ENCODE results near the gene PLEKHM3.

Gene PLEKHM3

DNA sequence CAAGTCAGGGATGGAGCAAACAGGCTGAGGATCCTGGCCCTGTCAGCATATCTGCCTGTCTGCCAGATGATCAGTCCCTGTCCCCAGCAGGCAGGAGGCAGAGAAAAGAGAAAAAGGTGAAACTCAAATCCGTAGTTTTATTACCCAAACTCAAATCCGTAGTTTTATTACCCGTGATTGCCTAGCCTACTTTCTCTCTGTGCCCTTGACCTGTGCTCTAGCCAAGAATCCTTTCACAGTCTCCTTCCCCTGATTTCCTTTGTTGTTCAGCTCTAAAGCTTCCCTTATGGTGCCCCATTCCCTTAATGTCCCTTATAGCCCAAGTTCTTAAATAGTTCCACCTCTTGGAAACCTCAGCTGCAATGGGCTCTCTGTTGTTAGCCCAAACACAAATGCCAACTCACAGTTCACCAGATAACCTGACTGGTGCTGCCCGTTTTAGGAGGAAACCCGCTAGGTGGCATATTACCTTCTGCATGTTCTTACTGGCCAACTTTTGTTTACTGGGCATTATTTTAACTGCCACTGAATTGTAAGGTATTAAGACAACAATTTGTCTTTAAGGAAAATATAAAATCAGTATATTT lies 130.0 kb downstream of the PLEKHM3 start:
- no peak for DNase-seq (ENCODE audit: low read depth in 1 of 2, low spot score in 1 of 2)
- TF ChIP-seq JUND (IDR thresholded peaks at IDR 0.05; ENCODE audit: low read depth), result no peak
- in situ Hi-C loops (cut with HindIII; ENCODE audit: low pct_unique_long_range_greater_than_20kb, low sequenced_read_pairs), result no loop called here

- no peak for DNase-seq (ENCODE audit: low read depth in 1 of 2, low spot score in 1 of 2)
- in situ Hi-C loops (cut with HindIII; ENCODE audit: low pct_unique_long_range_greater_than_20kb, low sequenced_read_pairs), result no loop called here
- no peak for TF ChIP-seq JUND (IDR thresholded peaks at IDR 0.05; ENCODE audit: low read depth)
Measured at GRCh38 chr2:207892716-207893402, 132.5 kb downstream of the PLEKHM3 start.

- no peak for TF ChIP-seq JUND (IDR thresholded peaks at IDR 0.05; ENCODE audit: low read depth)
- DNase-seq (ENCODE audit: low read depth in 1 of 2, low spot score in 1 of 2), result no peak
- in situ Hi-C loops (cut with HindIII; ENCODE audit: low pct_unique_long_range_greater_than_20kb, low sequenced_read_pairs), result no loop called here
Measured at GRCh38 chr2:207891086-207891844, 134.1 kb downstream of the PLEKHM3 start.

GRCh38 chr2:207887500-207887899 lies 137.8 kb downstream of the PLEKHM3 start:
- DNase-seq (ENCODE audit: low read depth in 1 of 2, low spot score in 1 of 2), result no peak
- in situ Hi-C loops (cut with HindIII; ENCODE audit: low pct_unique_long_range_greater_than_20kb, low sequenced_read_pairs), result no loop called here
- TF ChIP-seq JUND (IDR thresholded peaks at IDR 0.05; ENCODE audit: low read depth), result no peak

GRCh38 chr2:207885010-207885409 lies 140.3 kb downstream of the PLEKHM3 start:
- no peak for TF ChIP-seq JUND (IDR thresholded peaks at IDR 0.05; ENCODE audit: low read depth)
- DNase-seq (ENCODE audit: low read depth in 1 of 2, low spot score in 1 of 2), result no peak
- in situ Hi-C loops (cut with HindIII; ENCODE audit: low pct_unique_long_range_greater_than_20kb, low sequenced_read_pairs), result no loop called here

DNA sequence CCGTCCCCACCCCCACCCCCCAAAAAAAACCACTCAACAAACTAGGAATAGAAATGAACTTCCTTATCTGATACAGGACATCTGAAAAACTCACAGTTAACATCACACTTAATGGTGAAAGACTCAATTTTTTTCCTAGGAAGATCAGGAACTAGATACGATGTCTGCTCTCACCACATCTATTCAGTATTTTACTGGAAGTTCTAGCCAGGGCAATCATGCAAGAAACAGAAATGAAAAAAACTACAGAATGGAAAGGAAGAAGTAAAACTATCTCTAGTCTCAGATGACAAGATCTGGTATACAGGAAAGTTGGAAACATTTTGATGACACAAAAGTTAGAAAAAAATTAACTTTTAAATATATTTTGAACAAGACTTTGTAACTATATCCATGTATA lies 141.2 kb downstream of the PLEKHM3 start:
- no peak for TF ChIP-seq JUND (IDR thresholded peaks at IDR 0.05; ENCODE audit: low read depth)
- in situ Hi-C loops (cut with HindIII; ENCODE audit: low pct_unique_long_range_greater_than_20kb, low sequenced_read_pairs), result no loop called here
- no peak for DNase-seq (ENCODE audit: low read depth in 1 of 2, low spot score in 1 of 2)

DNA sequence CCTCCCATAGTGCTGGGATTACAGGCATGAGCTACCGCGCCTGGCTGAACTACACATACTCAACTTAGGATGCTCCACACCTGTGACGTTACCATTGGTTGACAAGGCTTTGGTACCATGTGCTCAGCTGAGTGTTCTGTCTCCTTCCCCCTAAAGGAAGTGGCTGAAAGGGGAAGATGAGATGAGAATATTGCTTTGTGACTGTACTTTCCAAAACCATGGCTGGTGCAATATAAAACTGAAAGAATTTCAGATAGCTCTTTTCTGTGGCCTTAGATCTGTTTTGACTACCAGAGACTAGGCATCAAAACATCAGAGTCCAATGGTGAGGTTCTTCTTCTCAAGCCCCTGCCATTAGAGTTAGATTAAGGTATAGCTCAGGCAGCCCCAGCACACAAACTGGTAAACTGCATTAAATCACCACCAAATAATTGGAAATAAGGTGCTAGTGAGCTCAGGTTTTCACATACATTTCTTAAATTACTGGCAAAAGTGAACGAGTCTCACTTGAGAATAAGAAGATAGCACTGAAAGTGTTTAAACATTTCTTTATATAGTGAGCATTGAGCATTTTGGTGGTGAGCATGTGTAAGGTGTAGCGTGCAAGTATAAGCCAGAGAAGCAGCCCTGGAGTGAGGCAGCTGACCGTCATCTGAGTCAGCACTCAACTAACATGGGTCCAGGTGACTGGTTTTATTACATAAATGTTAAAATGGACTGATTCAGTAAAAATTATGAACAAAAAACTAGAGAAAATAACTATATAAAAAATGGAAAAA lies 142.1 kb downstream of the PLEKHM3 start:
- DNase-seq (ENCODE audit: low read depth in 1 of 2, low spot score in 1 of 2), result no peak
- no peak for TF ChIP-seq JUND (IDR thresholded peaks at IDR 0.05; ENCODE audit: low read depth)
- in situ Hi-C loops (cut with HindIII; ENCODE audit: low pct_unique_long_range_greater_than_20kb, low sequenced_read_pairs), result no loop called here

DNA sequence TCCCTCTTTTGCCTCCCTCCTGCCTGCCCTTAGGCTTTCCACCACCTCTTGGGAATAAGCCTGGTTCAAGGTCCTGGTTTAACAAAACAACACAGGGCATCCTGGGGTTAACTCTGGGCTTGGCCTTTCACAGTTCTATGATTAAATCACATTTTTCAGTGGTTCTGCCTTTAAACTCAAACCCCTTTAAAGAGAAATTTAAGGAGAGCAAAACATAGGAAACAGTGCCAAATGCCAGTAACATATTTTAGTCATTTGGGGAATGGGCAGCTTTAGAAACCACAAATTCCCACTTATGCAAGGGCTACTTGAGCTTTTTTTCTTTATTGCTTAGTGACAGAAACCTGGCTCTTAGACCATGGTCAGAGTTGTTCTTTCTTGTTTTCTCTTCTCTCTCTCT lies 143.4 kb downstream of the PLEKHM3 start:
- DNase-seq (ENCODE audit: low read depth in 1 of 2, low spot score in 1 of 2), result no peak
- in situ Hi-C loops (cut with HindIII; ENCODE audit: low pct_unique_long_range_greater_than_20kb, low sequenced_read_pairs), result no loop called here
- TF ChIP-seq JUND (IDR thresholded peaks at IDR 0.05; ENCODE audit: low read depth), result no peak

DNA sequence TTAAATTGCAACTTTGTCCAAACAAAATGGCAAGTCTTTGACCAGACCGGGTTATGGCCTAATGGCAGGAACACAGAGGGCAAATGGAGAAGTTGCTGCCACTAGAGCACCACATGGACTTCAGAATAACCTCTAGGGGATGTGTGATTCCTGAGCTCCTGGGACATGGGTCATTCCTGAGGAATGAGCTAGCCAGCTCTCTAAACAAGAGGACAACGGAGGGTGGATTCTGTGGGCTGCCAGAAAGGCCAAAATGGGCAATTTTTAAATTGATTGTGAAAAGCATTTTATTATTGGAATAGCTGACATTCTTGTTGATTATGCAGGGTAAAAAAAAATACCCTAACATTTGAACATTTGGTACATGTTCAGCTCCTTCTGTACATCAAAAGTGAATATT lies 145.8 kb downstream of the PLEKHM3 start:
- DNase-seq (ENCODE audit: low read depth in 1 of 2, low spot score in 1 of 2), result no peak
- in situ Hi-C loops (cut with HindIII; ENCODE audit: low pct_unique_long_range_greater_than_20kb, low sequenced_read_pairs), result no loop called here
- TF ChIP-seq JUND (IDR thresholded peaks at IDR 0.05; ENCODE audit: low read depth), result no peak

GRCh38 chr2:207876842-207877535 lies 148.3 kb downstream of the PLEKHM3 start:
- TF ChIP-seq JUND (IDR thresholded peaks at IDR 0.05; ENCODE audit: low read depth), result no peak
- DNase-seq (ENCODE audit: low read depth in 1 of 2, low spot score in 1 of 2), result no peak
- in situ Hi-C loops (cut with HindIII; ENCODE audit: low pct_unique_long_range_greater_than_20kb, low sequenced_read_pairs), result no loop called here

DNA sequence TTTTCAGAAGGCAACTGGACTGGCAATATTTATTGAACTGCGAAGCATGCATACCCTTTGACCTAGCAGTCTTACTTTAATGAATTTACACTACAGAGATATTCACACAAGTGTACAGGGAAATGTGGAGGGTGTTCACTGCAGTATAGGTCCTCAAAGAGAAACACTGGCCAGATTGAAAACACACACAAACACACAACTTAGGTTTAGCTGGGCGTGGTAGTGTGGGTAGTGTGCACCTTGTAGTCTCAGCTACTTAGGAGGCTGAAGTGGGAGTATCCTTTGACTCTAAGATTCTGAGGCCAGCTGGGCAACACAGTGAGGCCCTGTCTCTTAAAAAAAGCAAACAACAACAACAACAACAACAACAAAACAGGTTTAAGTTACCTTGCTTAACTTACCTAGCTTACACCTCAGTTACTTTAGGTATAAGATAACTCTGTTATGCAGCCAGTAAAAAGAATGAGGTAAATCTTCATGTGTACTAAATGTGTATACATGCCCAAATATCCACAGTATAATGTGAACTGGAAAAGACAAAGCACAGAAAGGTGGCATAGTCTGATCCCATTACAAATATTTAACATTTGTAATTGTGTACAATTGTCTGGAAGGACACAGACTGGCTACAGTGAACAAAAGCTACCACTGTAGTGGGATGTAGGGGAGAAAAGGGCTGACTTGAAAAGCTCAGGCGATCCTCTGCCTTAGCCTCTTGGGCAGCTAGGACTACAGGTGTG lies 149.7 kb downstream of the PLEKHM3 start:
- no peak for DNase-seq (ENCODE audit: low read depth in 1 of 2, low spot score in 1 of 2)
- TF ChIP-seq JUND (IDR thresholded peaks at IDR 0.05; ENCODE audit: low read depth), result no peak
- in situ Hi-C loops (cut with HindIII; ENCODE audit: low pct_unique_long_range_greater_than_20kb, low sequenced_read_pairs), result no loop called here
